Measurements from ENCODE around the gene GNAQ. TPM values are rescaled to one million over a fixed set of nuclear protein-coding genes. Genes with fewer than 3 reads are reported as not detected.

The GNAQ gene
- total and polyA plus RNA-seq, 2 of the 13 experiments (the other 11 are each of a cell fraction or from before 2014, with no cell fraction given): 16.5 to 17.7 TPM

DNA sequence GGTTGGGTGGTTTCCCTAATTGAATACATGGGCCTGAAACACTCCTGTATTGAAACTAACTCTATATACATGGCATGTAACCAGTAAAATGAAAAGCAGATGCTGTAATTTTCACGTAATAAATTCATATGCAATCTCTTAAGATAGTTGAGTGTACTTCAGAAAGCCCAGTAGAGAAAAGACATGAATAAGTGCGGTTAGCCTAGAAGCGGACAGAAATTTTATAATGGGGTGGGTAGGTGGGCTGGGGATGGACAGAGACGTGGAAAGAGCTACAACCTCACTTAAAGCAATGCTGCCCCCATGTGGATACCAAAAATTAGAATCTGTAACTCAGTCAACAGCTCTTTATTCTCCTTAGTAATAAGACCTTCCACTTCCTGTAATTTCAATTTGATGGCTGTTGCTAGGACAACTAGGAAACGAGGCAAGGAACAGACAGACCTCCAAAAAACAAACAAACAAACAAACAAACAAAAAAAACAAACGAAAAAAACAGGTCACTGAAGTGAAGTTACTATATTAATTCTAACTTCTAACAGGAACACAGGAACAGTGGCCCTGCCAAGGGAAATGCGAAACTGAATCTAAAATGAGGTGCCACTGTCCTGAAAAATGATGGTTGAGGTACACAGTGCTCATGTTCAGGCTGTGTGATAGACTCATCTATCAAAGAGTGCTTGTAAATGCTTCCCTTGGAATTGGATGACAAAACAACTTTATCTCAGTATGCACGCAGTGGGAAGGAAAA, 280.1 kb downstream of the GNAQ start:
- Histone ChIP-seq H3K36me3 (replicated peaks in 1 of 2; ENCODE audit: control insufficient read depth in 1 of 2, insufficient read depth in 2 of 2, low read length in 2 of 2) (peaks cover 0 to 2% of the 10 kb centered on the region in 2 experiments; a peak in 2 of 5 replicates), H3K9me3 (ENCODE audit: low read length) (no peaks in the 10 kb centered on the region), H2AFZ (ENCODE audit: low read length) (no peak overlapping the region), H3K27ac (ENCODE audit: extremely low read length, insufficient read depth, low read length) (no peak overlapping the region), H4K20me1 (ENCODE audit: insufficient read depth, low read length) (no peaks in the 10 kb centered on the region), H3K79me2 (ENCODE audit: insufficient read depth, low read length) (no peaks in the 10 kb centered on the region), H3K4me3 (replicated peaks in 1 of 3; ENCODE audit: insufficient read depth in 1 of 3, low read depth in 2 of 3, low read length in 3 of 3) (no peak overlapping the region), H3K4me1 (ENCODE audit: insufficient read depth, low read length) (no peaks in the 10 kb centered on the region), H3K27me3 (ENCODE audit: control insufficient read depth in 1 of 2, insufficient read depth in 2 of 2, low read length in 2 of 2) (no peaks in the 10 kb centered on the region), H3K9ac (ENCODE audit: insufficient read depth, low read depth, low read length) (no peak overlapping the region), H3K4me2 (ENCODE audit: low read depth, low read length) (no peak overlapping the region)
- peak; percentile 35 for DNase-seq (ENCODE audit: low spot score)
- TF ChIP-seq SMC3 (IDR thresholded peaks at IDR 0.05; ENCODE audit: low read length): peak; percentile 66
- TF ChIP-seq, protein P1, sequence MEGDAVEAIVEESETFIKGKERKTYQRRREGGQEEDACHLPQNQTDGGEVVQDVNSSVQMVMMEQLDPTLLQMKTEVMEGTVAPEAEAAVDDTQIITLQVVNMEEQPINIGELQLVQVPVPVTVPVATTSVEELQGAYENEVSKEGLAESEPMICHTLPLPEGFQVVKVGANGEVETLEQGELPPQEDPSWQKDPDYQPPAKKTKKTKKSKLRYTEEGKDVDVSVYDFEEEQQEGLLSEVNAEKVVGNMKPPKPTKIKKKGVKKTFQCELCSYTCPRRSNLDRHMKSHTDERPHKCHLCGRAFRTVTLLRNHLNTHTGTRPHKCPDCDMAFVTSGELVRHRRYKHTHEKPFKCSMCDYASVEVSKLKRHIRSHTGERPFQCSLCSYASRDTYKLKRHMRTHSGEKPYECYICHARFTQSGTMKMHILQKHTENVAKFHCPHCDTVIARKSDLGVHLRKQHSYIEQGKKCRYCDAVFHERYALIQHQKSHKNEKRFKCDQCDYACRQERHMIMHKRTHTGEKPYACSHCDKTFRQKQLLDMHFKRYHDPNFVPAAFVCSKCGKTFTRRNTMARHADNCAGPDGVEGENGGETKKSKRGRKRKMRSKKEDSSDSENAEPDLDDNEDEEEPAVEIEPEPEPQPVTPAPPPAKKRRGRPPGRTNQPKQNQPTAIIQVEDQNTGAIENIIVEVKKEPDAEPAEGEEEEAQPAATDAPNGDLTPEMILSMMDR (CRISPR knock-in tag; IDR thresholded peaks at IDR 0.05): peak; percentile 68
- TF ChIP-seq RFX3 (CRISPR knock-in tag; IDR thresholded peaks at IDR 0.05): no peak
- TF ChIP-seq, protein P2, sequence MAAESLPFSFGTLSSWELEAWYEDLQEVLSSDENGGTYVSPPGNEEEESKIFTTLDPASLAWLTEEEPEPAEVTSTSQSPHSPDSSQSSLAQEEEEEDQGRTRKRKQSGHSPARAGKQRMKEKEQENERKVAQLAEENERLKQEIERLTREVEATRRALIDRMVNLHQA (CRISPR knock-in tag; IDR thresholded peaks at IDR 0.05): no peak
- TF ChIP-seq RAD21 (CRISPR knock-in tag; IDR thresholded peaks at IDR 0.05): 0 out of 2 replicates have a peak, but pooled peaks have one; percentile 27
- peak; percentile 67 for TF ChIP-seq STAG1 (CRISPR knock-in tag; IDR thresholded peaks at IDR 0.05)
- no peak for TF ChIP-seq ZNF430 (CRISPR knock-in tag; IDR thresholded peaks at IDR 0.05)
- peak; percentile 37 for FAIRE-seq
- intact Hi-C loops (cut with micrococcal nuclease; ENCODE audit: unreplicated experiment): loop anchor here (2.0 to 10.0 kb wide), 4 partner anchors 281 to 373 kb away; partner anchors contain the start of gene GNAQ
- CTCF ChIA-PET (ENCODE audit: low intra/inter-chr PET ratio, low total read pairs): interaction anchor here (1.4 to 2.1 kb wide), 2 partner anchors 294 to 318 kb away, joined by 7 to 9 read pairs; no protein-coding TSS in a partner anchor
- no TSS peak for BruUV-seq (replicated peaks)
- peak; percentile 79 for ATAC-seq
- in situ Hi-C loops (cut with HindIII; ENCODE audit: extremely low pct_ligation_motif_present, low pct_unique_long_range_greater_than_20kb): loop anchor here (10.0 kb wide), 1 partner anchor 297 kb away; no protein-coding TSS in a partner anchor
- 63% methylated on average over 8 of the region's 8 CpGs for WGBS (ENCODE audit: low lambda C conversion rate)
- POLR2A ChIA-PET: interaction anchor here (0.9 kb wide), 1 partner anchor 298 kb away, joined by 3 read pairs; no protein-coding TSS in a partner anchor

Measured in HepG2 (cell line).